Thymus (tissue), 11 donors: ENCODE measurements around the gene THRB. TPM values are rescaled to one million over a fixed set of nuclear protein-coding genes. Genes with fewer than 3 reads are reported as not detected.

ENCODE experiments used
- DNase-seq, 9 donors: peaks; one replicate each; pipeline ENCODE4 v3.0.0-alpha.2; 2013; ENCODE audit warnings: low spot score in 9 of 9, low read depth in 6 of 9, missing footprints in 1 of 9
- H3K27ac ChIP-seq, 2 donors: one replicate each; pipeline ENCODE4 v1.5.1; 2013; ENCODE audit warnings: control low read depth in 1 of 2, low read depth in 1 of 2, low read length in 1 of 2, mild to moderate bottlenecking in 1 of 2, moderate library complexity in 1 of 2
- H3K27me3 ChIP-seq, 2 donors: one replicate each; pipeline ENCODE4 v1.5.1; 2013; ENCODE audit warnings: low read length in 1 of 2; ENCODE audit not compliant: control insufficient read depth in 2 of 2, insufficient read depth in 1 of 2
- H3K36me3 ChIP-seq, 2 donors: one replicate each; pipeline ENCODE4 v1.5.1; 2013; ENCODE audit warnings: low read length in 1 of 2, mild to moderate bottlenecking in 1 of 2, moderate library complexity in 1 of 2; ENCODE audit not compliant: control insufficient read depth in 2 of 2, insufficient read depth in 2 of 2
- H3K4me1 ChIP-seq, 2 donors: one replicate each; pipeline ENCODE4 v1.5.1; 2013; ENCODE audit warnings: low read length in 2 of 2; ENCODE audit not compliant: control insufficient read depth in 2 of 2, insufficient read depth in 2 of 2
- H3K4me3 ChIP-seq, 2 donors: one replicate each; pipeline ENCODE4 v1.5.1; 2013; ENCODE audit warnings: low read length in 2 of 2, control low read depth in 1 of 2, mild to moderate bottlenecking in 1 of 2
- H3K9me3 ChIP-seq, 2 donors: one replicate each; pipeline ENCODE4 v1.5.1; 2013; ENCODE audit warnings: low read length in 1 of 2, mild to moderate bottlenecking in 1 of 2; ENCODE audit not compliant: control insufficient read depth in 2 of 2, insufficient read depth in 1 of 2
- WGBS: extraction: QIAGEN DNeasy Blood & Tissue Kit; methylation state at CpG from one replicate; pipeline ENCODE4 v1.1.7; 2013; 5-methylcytosine and 5-hydroxymethylcytosine counted together
- polyA plus RNA-seq: library from polyadenylated mRNA; stranded (reverse); fragments of 200-250 nt; gene quantifications from one replicate; pipeline ENCODE4 v1.2.3, GENCODE V29; 2013
- total RNA-seq: library from RNA; stranded (reverse); fragments of 120-200 nt; gene quantifications from one replicate; pipeline ENCODE4 v1.2.4, GENCODE V29; 2013
- donor health status: healthy.

The THRB gene
- total and polyA plus RNA-seq, 2 donors, result 2.2 to 3.5 TPM

GRCh38 chr3:24211381-24211780, 283.3 kb downstream of the THRB start:
- H3K9me3 ChIP-seq, result no peaks in the 10 kb centered on the region
- no peaks in the 10 kb centered on the region for H3K27me3 ChIP-seq
- no peak overlapping the region for H3K27ac ChIP-seq
- no peaks in the 10 kb centered on the region for H3K4me1 ChIP-seq
- no peaks in the 10 kb centered on the region for H3K36me3 ChIP-seq
- DNase-seq, result no peak
- H3K4me3 ChIP-seq, result no peak overlapping the region
- 96% methylated on average over 3 of the region's 3 CpGs for WGBS

GRCh38 chr3:24202071-24202470, 292.6 kb downstream of the THRB start:
- Histone ChIP-seq H3K36me3 (no peaks in the 10 kb centered on the region), H3K27me3 (no peaks in the 10 kb centered on the region)
- 94% methylated on average over 2 of the region's 2 CpGs for WGBS

DNA sequence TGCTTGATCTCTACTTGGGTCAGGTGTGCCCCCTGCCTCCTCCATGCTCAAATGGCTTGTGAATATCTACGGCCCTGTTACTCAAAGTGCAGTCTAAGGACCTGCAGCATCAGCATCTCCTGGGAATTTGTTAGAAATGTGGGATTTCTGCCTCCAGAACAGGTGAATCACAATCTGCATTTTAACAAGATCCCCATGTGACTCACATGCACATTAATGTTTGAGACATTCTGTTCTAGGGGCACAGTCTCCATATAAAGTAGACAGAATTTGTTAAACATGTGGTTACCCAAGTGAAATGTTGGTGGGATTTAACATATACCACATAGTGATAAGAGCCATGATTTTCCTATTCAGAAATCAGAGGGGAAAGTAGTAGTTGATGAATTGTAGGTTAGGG, 293.3 kb downstream of the THRB start:
- Histone ChIP-seq H3K36me3 (no peaks in the 10 kb centered on the region), H3K27ac (no peak overlapping the region), H3K9me3 (no peaks in the 10 kb centered on the region), H3K4me1 (no peaks in the 10 kb centered on the region), H3K27me3 (no peaks in the 10 kb centered on the region), H3K4me3 (no peak overlapping the region)
- DNase-seq, result no peak
- WGBS, result 97% methylated on average over 1 of the region's 1 CpG

More at GRCh38 chr3:24202071-24202470, 292.6 kb downstream of the THRB start:
- no peak for DNase-seq
- Histone ChIP-seq H3K4me1 (no peaks in the 10 kb centered on the region), H3K4me3 (no peak overlapping the region), H3K27ac (no peak overlapping the region), H3K9me3 (no peaks in the 10 kb centered on the region)

GRCh38 chr3:24199775-24200247, 294.8 kb downstream of the THRB start:
- Histone ChIP-seq H3K27ac (no peak overlapping the region), H3K4me3 (no peak overlapping the region), H3K36me3 (no peaks in the 10 kb centered on the region), H3K4me1 (no peaks in the 10 kb centered on the region), H3K27me3 (no peaks in the 10 kb centered on the region), H3K9me3 (no peaks in the 10 kb centered on the region)
- 94% methylated on average over 5 of the region's 5 CpGs for WGBS
- DNase-seq, result no peak

DNA sequence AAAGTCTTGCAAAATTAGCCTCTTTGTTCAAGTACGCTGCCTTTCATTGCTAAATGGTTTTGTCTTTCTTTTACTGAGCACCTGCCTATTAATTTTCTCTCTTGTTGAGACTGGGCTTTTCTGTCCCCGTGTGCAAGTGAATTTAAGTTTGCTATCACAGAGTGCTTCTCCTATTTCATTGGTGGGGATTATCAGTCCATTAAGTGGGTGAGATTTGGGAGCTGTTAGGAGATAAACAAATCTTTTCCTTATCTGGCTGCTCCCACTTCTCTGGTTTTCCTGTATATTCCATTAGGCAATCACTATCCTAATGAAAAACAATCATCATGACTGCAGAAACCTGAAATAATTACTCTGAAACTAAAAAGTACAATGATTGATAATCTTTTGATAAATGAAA, 295.4 kb downstream of the THRB start:
- no peaks in the 10 kb centered on the region for H3K27me3 ChIP-seq
- 95% methylated on average over 2 of the region's 2 CpGs for WGBS

DNA sequence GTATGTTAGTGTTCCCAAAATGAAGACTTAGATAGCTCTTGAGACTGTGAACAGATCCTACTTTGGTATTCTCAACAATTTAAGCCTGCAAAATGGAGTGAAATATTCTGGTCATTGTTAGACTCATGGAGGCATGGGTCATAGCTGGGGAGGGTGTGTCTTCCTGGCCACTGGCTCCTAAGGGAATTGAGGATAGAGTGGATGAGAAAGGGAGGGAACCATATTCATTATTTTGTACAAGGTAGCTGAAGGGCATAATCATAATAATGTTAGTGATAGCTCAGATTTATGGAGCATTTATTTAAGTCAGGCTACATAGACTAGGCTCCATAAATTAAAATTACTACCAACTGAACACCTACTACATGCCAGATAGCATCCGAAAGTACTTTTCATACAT, 295.9 kb downstream of the THRB start:
- Histone ChIP-seq H3K27ac (no peak overlapping the region), H3K27me3 (no peaks in the 10 kb centered on the region), H3K4me3 (no peak overlapping the region), H3K9me3 (no peaks in the 10 kb centered on the region), H3K4me1 (no peaks in the 10 kb centered on the region), H3K36me3 (no peaks in the 10 kb centered on the region)
- DNase-seq, result no peak
- 96% methylated on average over 1 of the region's 1 CpG for WGBS

More for the DNA sequence above, 295.4 kb downstream of the THRB start:
- Histone ChIP-seq H3K36me3 (no peaks in the 10 kb centered on the region), H3K4me3 (no peak overlapping the region), H3K4me1 (no peaks in the 10 kb centered on the region), H3K27ac (no peak overlapping the region), H3K9me3 (no peaks in the 10 kb centered on the region)
- DNase-seq, result no peak

GRCh38 chr3:24197809-24198208, 296.8 kb downstream of the THRB start:
- H3K9me3 ChIP-seq, result no peaks in the 10 kb centered on the region
- no peak for DNase-seq
- no peaks in the 10 kb centered on the region for H3K36me3 ChIP-seq
- no peak overlapping the region for H3K4me3 ChIP-seq
- no peaks in the 10 kb centered on the region for H3K27me3 ChIP-seq
- WGBS, result 97% methylated on average over 5 of the region's 5 CpGs
- no peaks in the 10 kb centered on the region for H3K4me1 ChIP-seq
- no peak overlapping the region for H3K27ac ChIP-seq

DNA sequence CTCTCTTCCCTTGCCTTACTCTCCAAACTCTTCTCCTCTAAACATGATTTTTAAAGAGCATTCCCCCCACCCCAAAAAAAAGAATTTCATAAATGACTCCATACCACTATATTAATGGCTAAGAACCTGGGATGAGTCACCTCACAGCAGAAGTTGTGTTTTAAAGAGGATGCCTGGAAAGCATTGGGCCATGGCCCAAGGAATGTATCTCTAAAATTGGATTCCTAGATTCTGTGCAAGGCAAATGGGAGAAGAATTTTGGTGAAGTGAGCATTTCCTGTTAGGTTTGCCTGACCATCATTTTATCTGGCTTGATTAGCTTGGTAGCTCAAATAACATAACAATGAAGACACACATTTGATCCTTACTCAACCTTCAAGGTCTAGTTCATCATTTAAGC, 298.1 kb downstream of the THRB start:
- Histone ChIP-seq H3K9me3 (no peaks in the 10 kb centered on the region), H3K27ac (no peak overlapping the region), H3K4me1 (no peaks in the 10 kb centered on the region), H3K36me3 (no peaks in the 10 kb centered on the region), H3K4me3 (no peak overlapping the region), H3K27me3 (no peaks in the 10 kb centered on the region)
- no peak for DNase-seq

- Histone ChIP-seq H3K27me3 (no peaks in the 10 kb centered on the region), H3K4me3 (no peak overlapping the region), H3K9me3 (no peaks in the 10 kb centered on the region), H3K4me1 (no peaks in the 10 kb centered on the region), H3K27ac (no peak overlapping the region), H3K36me3 (no peaks in the 10 kb centered on the region)
- DNase-seq, result no peak
Measured at GRCh38 chr3:24195504-24196230, 299.0 kb downstream of the THRB start.
